GM19467 (cell line): ENCODE data around the gene SLC46A1.
"Not testable (repeated sequence)": the region's sequence is repeated elsewhere in the genome, so short reads cannot be mapped to it uniquely, and the experiment has no call there.

Source experiments
- ATAC-seq: cut with Tn5 transposase; IDR thresholded peaks from one replicate; pipeline ENCODE4 v1.9.1; 2021; ENCODE audit warnings: mild to moderate bottlenecking, moderate library complexity; ENCODE audit not compliant: unreplicated experiment

SLC46A1 gene

DNA sequence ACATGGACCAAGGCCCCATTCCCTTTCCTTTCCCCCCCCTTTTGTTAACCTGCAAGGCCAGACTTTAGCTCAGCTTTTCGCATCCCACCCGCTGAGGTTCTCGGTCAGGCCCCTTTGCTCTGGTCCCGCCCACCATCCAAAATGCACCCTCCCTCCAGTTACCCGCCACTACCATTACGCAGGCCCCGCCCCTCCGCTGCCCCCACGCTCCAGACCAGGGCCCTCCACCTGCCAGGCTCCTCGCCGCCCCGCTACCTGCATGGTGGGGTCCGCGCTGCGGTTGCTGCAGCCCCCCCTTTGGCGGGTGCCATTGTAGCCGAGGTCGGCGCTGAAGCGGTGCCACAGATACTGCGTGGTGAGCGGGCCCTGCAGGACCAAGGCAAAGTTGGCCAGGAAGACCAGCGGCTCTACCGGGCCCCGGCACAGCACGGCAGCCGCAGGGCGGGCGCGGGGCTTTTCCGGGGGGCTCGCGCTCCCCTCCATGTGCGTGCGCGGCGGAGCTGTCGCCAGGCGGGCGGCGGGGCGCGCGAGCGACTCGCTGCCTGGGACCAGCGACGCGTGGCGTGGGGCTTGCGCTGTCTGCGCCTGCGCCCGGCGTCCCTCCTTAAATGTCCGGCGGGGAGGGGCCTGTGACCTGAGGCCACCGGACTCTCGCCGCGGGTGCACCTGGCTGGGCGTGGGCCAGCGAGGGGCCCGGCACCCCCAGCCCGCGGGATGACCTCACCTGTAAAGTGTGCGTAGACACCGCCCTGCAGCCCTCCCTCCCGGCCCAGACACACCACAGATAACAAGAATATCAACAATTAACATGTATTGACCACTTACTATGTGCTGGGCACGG, at the start of gene SLC46A1:
SLC46A1 (minus strand) TSS at position 581 of the 841 bp plus-strand sequence; CDS start at position 483, 98 bp downstream.
- ATAC-seq, result no peak

DNA sequence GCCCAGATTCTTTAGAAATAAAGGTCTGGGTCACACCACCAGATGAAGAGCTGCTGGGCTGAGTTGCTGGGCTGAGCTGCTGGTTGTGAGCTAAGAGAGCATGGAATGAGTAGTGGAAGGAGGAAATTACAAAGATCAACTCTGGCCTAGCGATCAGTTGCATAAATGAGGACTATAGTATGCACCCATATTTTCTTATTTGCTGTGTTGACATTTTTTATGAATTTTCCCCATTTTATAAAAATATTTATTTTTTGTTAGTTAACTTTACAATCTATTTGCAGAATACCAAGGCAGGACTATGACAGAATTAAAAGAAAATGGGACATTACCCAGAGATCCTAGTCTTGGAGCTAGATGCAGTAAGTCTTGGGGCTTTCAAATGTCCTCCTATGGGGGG, 43.8 kb upstream of the SLC46A1 start:
- ATAC-seq, result no peak

DNA sequence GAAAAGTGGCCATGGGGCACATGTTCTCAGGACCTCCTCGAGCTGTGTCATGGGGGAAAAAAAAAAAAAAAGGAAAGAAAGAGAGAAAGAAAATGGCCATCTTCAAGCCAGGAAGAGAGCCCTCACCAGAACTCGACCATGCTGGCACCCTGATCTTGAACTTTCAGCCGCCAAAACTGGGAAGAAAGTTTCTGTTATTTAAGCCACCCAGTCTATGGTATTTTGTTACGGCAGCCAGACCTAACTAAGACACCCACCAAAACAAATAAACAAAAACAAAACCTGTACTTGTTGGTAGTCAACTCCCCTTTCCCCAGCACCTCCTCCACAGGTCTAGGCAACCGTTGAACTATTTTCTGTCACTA, 41.4 kb upstream of the SLC46A1 start:
- ATAC-seq, result no peak

DNA sequence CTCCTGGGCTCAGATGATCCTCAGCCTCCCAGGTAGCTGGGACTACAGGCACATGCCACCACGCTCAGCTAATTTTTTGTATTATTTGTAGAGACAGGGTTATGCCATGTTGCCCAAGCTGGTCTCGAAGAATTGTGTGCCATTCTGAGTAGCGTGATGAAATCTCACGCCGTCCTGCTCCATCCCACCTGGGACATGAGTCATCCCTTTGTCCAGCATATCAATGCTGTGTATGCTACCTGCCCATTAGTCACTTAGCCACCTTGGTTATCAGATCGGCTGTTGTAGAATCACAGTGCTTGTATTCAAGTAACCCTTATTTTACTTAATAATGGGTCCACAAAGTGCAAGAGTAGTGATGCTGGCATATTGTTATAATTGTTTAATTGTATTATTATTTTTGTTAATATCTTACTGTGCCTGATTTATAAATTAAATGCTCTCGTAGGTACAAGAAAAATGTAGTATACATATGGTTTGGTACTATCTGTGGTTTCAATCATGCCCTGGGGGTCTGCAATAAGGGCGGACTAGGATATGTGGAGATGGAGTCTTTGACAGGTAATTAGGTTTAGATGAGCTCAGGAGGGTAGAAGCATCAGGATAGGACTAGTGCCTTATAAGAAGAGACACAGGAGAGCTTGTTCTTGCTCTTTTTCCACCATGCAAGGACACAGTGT, 40.8 kb upstream of the SLC46A1 start:
- no peak for ATAC-seq

DNA sequence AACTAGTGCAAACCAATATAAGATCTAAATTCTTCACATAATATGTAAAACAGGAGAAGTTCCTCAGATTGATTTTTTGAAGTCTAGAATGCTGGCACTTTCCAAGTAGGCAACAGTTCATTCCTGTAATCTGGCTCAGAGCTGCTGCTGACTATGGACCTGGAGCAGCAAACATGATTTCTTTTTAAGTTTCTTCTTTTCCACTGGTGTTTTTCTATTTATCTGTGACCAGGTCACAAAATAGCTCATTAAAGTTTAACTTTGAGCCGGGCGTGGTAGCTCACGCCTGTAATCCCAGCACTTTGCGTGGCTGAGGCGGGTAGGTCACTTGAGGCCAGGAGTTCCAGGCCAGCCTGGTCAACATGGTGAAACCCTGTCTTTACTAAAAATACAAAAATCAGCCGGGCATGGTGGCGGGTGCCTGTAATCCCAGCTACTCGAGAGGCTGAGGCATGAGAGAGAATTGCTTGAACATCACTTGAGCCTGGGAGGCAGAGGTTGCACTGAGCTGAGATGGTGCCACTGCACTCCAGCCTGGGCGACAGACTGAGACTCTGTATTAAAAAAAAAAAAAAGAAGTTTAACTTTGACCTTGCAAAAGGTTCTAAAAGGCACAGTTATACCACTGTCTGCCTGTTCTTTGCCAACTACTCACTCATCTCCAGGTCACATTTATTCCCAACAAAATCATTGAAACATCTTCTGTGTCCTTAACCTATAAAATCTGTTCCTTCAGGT, 38.1 kb upstream of the SLC46A1 start:
- no peak for ATAC-seq

DNA sequence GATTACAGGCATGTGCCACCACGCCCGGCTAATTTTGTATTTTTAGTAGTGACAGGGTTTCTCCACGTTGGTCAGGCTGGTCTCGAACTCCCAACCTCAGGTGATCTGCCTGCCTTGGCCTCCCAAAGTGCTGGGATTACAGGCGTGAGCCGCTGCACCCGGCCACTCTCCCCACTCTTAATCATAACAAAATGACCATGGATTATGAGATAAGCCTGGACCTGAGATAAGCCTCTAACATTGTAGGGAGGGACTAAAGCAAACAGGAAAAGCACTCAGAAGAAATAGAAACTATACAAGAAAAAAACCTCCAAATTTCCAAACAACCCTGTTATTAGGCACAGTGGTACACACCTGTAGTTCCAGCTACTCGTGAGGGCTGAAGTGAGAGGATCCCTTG, 28.3 kb upstream of the SLC46A1 start:
- not testable (repeated sequence) for ATAC-seq

DNA sequence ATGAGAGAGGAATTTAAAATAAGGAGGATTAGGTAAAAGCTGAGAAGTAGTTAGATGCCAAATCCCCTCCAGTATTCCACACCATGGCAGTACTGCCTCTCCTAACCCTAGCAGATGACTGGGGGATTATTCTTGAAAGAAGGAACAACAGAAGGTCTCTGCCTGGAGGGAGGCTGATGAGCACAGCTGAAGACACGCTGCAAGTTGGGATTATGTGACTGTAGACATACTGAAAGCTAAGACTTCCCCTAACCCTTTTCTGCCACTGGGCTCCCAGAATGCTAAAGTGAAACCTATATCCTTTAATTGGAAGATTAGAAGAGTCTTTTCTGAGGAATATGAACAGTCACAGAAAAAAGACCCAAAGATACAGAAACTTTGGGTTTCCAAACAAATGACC, 27.7 kb upstream of the SLC46A1 start:
- ATAC-seq, result no peak

DNA sequence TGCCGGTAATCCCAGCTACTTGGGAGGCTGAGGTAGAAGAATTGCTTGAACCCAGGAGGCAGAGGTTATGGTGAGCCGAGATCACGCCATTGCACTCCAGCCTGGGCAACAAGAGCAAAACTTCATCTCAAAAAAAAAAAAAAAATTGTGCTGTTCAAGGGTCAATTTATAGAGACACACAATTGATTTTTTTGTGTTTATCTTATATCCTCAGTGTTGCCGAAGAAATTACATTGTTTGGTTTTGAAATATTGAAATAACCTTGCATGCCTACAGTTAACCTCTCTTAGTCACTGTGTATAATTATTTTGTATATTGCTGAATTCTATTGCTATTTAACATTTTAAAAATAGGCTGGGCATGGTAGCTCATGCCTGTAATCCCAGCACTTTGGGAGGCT, 22.0 kb upstream of the SLC46A1 start:
- ATAC-seq, result not testable (repeated sequence)

DNA sequence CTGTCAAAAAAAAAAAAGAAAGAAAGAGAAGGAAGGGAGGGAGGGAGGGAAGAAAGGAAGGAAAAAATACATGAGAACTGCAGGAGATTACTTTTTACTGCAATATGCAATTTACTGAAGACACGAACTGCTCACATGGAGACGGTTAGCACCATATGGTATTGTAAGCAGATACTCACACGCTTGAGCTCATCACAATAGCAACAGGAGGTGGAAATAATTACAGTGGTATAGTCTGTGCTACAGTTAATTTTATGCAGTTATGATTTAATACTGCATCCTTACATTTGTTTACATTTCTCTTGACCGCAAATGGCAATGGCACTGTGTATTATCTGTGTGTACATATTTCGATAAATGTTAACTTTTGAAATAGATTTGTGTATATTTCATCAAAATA, 21.4 kb upstream of the SLC46A1 start:
- ATAC-seq, result no peak

DNA sequence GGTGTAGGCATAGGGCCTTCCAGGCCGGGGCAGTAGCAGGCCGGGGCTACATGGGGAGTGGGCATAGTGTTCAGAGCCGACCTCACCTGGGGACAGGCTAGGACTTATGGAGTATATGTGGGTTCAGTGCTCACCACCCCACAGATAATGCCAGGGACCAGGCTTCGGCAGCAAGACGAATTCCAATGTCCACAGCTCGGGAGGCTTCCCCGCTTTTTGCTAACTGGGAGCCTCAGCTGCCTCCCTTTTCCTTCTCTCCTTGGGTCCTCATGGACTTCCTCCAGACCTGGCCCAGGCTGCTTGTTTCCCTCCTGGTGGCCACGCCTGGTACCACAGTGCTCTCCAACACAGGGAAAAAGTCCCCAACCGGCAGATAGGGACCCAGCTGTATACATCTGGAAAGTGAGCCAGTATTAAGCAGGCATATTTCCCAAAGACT, 20.1 kb upstream of the SLC46A1 start:
- no peak for ATAC-seq

DNA sequence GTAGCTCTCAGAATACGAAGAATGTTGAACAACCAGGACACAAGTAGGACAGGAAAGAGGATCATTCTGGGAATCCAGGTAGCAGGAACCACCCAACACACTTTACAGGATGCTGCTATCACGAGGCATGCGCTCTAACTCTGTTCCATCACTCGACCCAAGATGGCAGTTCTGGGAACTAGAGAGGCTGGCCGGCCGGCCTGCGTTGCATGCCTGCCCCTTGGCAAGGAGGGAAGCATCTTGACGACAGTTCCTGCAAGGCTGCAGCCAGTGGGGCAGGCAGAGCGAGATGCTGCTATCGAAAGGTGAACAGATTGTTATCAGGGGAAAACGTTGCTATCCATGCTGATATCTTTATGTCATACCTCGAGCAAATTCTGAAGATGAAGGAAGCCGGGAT, 19.2 kb upstream of the SLC46A1 start:
- no peak for ATAC-seq

DNA sequence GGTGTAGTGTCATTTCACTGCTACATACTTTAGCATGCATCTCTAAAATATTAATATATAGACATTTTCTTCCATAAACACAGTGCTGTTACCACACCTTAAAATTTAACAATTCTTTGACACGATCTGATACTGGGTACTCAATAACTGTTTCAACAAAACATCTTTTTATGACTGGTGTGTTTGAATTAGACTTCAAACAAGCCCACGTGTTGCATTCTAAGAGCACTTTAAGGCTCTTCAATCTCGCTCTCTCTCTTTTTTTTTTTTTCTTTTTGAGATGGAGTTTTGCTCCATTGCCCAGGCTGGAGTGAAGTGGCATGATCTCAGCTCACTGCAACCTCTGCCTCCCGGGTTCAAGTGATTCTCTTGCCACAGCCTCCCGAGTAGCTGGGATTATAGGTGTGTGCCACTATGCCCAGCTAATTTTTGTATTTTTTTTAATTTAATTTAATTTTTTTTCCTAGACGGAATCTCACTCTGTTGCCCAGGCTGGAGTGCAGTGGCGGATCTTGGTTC, 15.8 kb upstream of the SLC46A1 start:
- no peak for ATAC-seq

DNA sequence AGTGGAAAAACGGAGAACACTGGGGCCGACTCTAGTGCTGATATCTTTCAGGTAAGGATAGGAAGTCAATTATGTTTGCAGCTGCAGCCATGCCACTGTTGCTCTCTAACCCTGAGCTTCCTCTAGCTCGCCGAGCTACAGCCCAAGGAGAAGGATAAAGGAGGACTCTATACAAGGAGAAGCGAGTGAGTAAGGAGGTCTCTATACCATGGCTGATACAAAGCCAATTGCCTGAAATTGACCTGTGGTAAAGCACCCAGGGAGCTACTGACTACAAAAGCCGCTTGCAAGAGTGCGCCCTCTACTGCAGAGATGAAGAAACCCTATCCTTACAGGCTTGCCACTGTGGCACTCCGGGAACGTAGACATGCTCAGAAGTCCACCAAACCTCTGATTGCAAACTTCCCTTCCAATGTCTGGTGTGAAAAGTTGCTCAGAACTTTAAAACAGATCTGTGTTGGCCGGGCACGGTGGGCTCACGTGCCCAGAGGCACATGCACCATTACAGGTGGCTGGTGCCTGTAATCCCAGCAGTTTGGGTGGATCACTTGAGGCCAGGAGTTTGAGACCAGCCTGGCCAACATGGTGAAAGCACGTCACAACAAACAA, 10.8 kb upstream of the SLC46A1 start:
- ATAC-seq, result no peak

DNA sequence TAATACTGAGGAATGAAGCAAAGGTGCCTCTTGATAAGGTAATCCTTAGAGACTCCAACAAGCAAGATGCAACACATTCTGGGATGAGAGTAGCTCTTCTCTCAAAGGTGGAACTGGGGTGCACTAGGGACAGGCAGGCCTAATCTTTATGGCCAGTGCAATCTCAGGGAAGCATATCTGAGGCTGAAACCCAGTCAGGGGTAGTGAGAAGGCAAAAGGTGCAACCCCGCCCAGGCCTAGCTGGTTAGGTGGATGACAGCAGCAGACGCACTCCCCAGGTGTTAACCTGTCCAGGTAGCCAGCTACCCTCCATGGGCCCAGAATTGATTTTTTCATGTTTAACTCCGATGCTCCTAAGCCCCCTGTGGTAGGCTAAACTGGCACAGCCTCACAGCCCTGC, 9.9 kb upstream of the SLC46A1 start:
- ATAC-seq, result no peak

DNA sequence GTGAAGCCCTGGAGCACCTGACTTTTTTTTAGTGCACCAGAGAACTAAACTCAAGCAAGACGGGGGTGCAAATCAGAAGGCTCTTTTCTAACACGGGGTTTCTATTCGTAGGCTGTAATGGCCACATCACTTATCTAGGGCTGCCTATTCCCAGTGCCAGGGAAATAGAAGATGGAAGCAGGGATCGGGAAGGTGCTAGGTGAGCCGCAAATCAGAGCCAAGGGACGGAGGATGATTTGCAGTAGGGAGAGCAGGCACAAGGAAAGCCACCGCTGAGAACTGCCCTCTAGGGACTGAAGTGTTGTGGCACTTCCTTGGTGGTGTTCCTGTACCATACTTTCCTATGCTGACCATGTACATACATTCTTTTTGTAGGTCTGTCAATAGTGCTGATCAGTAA, 7.8 kb upstream of the SLC46A1 start:
- no peak for ATAC-seq

DNA sequence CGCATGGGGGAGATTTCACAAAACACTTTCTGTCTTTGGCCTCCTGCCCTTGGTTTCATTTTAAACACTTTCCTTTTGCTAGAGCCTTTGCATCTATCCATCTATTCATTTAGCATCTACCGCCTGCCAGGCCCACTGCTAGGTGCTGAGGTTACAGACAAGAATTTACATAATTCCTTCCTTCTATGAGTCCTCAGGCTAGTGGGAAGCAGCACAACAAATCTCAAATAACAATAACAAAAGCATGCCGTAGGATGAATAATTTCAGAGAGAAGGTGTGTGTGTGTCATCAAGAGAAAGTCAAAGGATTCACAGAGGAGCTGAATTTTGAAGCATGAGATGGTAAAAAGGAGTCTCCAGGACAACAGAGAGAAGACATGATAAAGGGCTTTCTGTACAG, 6.1 kb upstream of the SLC46A1 start:
- ATAC-seq, result no peak

DNA sequence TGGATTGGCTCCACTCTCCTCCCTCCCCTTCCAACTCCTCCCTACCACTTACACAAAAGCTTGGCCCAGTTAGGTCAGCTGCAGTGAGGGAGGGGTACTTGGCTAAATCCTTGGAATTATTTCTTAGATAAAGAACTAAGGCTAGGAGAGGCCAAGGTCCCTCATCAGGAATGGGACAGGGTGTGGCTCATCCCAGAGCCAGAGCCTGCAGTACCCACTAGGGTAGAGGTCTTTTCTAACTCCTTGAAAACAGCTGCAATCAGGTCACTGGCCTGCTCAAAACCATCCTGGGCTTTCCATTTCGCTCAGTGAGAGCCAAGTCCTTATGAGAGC, 1.9 kb upstream of the SLC46A1 start:
- no peak for ATAC-seq

DNA sequence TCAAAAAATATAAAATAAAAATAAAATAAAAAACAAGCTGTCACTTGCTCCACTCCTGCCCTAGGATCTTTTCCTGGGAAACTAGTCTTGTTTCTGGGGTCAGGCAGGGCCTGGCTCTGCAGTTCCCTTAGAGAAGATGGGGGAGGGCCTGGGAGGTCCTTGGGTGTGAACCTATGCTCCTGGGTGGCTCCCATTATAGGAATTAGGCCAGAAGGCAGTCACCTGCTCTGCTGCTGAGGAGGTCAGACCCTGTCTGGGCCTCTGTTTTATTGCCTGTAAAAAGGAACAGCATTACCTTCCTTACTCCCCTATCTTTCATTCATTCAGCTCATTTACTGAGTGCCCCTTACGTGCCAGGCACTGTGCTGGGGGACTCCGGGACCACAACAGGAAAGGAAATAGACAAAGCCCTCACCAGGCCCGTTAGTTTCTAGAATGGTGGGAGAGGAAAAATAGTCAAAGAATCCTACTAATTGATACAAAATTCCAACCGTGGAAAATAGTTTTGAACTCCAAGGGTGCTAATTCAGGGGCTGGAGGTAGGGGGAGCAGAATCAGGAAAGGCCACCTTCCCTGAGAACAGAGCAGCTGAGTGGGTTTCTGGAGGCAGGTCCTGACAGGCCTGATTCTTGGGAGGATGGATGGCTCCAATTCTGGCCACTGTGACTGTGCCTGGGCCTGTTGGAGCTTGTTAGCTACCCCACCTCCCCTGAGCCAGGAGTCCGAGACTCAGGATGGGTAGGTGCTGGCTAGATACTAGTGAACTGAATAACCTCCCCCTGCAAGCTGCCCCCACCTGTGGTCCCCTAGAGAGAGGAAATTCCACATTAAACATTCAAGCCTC, 1.3 kb upstream of the SLC46A1 start:
- no peak for ATAC-seq

DNA sequence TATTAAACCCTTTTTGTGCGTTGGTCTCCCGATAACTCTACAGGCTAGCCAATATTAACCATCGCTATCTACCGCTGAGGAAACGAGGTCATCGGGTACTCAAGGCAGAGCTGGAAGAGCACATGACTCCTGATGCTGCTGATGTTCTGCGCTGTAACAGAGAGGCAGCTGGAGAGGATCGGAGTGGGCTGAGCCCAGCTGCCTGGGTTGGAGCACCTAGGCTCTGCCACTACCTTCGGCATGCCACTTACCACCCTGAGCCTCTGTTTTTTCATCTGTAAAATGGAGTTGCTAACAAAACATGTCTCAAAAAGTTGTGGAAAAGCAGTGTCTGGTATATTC, 432 bp upstream of the SLC46A1 start:
- no peak for ATAC-seq

DNA sequence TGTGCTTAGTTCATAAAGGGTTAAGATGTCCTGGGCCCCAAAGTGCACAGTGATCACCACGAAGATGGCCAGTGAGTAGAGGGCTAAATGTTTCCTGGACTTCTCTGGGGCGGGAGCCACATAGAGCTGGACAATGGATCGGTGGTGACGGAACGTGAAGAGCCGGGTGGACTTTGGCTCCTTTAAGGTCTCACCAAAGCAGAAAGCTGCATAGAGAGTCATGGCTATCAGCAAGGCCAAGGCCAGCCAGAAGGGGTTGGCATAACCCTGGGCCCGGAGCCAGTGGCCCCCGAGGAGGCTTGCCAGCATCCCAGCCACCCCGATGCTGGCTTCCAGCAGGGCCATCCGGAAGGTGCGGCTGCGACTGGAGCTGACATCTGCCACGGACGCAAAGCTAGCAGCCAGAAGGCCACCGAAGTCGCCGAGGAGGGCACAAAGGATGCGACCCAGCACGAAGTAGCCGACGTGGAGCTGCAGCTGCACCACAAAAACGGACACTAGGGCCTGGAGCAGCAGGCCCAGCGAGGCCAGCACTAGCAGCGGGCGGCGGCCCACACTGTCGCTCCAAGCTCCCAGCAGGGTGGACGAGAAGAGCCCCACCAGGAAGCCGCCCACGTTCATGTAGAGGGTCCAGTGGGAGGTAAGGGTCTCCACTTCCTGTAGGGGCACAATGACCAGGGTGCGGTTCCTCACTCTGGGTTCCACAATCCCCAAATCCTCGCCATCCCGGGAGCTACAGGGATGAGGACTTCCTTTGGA, 1.0 kb downstream of the SLC46A1 start:
- ATAC-seq, result no peak
